HG03565 (cell line): ENCODE data around the gene SCCPDH.

ENCODE experiments used
- ATAC-seq: cut with Tn5 transposase; IDR thresholded peaks from one replicate; pipeline ENCODE4 v1.9.1; 2021; ENCODE audit warnings: mild to moderate bottlenecking, moderate library complexity; ENCODE audit not compliant: unreplicated experiment

The SCCPDH gene

GRCh38 chr1:246782120-246782900, 58.1 kb downstream of the SCCPDH start:
- no peak for ATAC-seq

GRCh38 chr1:246784621-246785493, 60.6 kb downstream of the SCCPDH start:
- ATAC-seq = peak; percentile 59

GRCh38 chr1:246785494-246786111, 61.4 kb downstream of the SCCPDH start:
- no peak for ATAC-seq

GRCh38 chr1:246786606-246787238, 62.5 kb downstream of the SCCPDH start:
- ATAC-seq = no peak

GRCh38 chr1:246787781-246788513, 63.7 kb downstream of the SCCPDH start:
- no peak for ATAC-seq

DNA sequence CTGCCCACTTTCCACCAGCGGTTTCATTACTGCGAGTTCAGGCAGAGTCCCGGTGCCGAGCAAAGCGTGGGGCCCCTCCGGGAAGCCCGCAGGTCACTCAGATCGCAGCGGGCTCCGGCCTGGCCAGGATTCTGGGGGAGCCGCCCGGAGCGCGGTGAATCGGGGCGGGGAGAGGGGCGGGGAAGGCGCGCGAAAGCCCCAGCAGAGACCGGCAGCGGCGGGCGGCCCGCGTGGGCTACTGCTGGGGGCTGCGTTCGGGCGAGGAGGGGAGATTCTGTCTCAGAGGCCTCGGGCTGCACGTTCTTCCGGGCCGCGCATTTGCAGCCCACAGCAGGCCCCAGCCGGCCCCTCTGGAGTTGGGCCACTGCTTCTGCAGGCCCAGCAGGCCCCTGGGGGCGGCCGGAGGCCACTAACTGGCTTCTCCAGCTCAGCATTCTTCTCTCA, 64.7 kb downstream of the SCCPDH start:
- no peak for ATAC-seq

- no peak for ATAC-seq
These were observed 65.5 kb downstream of the SCCPDH start for GRCh38 chr1:246789454-246790339.

GRCh38 chr1:246790364-246790763, 66.2 kb downstream of the SCCPDH start:
- ATAC-seq = no peak

DNA sequence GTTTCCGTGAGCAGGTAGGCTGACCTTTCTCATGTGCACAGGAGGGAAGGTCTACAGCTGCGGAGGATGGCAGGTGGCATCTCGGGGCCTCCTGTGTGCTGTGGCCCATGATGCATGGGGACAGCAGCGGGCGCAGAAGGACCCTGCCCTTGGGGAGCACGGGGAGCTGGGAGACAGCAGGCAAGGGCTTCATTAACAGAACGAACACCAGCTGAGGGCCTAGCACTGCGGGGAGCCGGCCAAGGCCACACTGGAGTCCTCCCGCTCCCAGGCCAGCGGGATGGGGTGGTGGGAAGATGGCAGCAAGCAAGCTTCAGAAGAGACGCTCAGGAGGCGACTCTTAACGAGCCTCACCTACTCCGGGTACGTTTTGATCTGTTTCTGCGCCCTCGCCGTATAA, 66.6 kb downstream of the SCCPDH start:
- ATAC-seq = no peak

GRCh38 chr1:246791303-246791918, 67.2 kb downstream of the SCCPDH start:
- no peak for ATAC-seq

DNA sequence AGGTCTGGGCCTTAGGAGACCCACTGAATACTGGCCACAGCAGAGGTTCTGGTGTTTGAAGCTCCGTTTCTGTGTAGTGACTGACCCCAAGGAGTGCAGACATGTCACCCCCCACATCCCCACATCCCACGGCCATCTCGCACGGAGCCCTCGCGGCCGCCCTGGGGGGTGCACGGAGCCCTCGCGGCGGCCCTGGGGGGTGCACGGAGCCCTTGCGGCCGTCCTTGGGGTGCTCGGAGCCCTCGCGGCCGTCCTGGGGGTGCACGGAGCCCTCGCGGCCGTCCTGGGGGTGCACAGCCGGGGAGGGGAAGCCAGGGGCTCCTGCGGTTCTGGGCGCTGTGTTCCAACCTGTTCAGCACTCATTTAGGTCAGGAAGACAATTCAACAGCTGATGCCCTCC, 68.4 kb downstream of the SCCPDH start:
- ATAC-seq = no peak

GRCh38 chr1:246793356-246793896, 69.2 kb downstream of the SCCPDH start:
- no peak for ATAC-seq

DNA sequence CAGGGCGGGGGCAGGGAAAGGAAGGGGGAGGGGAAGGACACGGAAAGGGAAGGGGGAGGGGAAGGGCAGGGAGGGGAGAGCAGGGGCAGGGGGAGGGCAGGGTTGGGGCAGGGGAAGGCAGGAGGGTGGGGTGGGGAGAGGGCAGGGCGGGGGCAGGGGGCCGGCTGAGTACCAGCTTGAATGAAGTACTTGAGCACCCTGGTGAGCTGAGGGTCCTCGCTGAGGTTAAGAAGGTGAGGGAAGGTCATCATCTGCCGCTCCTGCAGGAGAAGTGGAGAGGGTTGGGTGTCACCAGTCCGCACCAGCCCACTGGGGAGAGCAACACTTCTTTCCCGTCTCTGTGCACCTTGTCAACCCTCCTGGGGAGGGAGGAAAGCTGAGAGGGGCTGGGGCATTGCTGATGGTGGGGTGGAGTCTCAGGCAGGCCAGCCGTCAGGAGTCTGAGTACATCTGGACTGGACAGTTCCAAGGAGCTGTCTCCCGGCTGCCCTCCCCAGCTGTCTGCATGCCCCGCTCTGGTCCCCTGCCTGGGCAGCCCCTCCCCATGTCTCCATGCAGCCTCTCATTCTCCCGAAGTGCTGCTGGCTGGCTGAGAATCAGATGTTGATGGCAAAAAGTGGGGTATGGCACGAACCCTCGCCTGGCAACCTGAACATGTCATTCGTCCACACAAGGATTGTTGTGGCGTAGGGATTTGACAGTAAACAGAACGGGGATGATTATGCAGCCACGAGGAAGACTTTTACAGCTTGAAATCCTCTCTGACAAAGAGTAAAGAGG, 70.0 kb downstream of the SCCPDH start:
- no peak for ATAC-seq

DNA sequence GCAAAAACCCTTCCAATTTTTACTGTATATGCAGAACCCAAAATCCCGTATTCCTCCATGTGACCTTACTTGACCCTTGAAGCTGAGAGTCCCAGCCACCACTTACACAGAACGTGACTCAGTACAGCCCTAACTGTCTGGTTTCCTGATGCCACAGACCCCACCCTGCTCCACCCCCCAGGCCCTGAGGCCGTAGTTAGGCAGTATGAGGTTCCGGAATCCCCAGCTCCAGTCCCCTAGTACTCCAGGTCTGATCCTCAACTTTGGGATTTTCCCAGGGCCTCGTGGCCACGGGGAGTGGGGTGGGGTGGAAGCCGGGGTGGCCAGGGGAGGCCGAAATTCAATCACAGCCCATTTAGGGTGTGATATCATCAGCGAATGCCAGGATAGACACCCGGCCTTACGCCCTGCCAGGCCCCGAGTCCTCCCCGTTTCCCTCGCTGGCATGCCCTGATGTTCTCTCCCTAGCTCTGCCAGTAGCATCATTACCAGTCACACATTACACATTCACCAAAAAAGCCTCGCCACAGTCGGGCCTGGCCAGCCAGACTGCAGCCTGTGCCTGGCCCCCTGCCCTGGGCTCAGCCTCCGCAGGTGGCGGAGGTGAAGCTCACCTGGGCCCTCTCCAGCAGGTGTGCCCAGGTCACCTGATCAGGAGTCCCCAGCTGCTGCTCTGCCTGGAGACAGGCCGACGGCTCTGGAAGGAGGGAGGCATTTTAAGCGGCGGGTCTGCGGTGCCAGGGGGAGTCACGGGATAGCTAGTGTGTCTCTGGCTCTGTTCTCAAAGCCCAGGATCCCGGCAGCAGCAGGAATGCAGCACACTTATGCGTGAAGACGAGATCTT, 70.8 kb downstream of the SCCPDH start:
- ATAC-seq = no peak

DNA sequence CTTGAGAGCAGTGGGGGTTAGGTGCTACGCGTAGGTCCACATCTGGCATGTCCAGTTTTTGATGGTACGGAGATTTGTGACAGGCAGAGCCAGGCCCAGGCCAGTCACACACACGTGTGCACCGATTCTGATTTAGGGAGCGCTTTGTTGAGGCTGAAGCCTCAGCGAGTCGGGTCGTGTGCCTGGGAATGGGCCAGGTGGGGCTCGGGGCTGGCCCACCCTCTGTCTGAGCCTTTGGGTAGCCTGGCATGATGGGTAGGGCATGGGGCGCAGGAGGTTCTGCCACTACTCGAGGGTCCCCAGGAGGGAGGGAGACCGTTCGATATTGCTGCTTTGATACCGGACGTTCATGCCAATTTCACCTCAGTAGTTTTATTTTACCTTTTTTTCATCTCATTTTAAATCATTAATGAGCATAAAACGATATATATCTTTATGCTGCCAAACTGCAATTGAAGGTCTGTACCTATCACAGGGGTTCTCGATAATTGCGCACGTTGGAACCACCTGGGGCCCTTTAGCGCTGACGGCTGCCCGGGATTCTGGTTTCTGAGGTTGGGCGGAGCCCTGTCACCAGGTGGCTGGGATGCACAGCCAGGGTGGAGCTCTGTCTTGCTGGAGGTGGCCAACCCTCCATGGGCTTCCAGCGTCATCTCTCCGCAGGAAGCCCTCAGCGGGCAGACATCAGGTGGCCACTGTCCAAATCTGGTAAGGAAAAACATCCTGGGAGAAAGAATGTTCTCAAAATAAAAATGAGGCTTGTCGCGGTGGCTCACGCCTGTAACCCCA, 71.9 kb downstream of the SCCPDH start:
- ATAC-seq = no peak

DNA sequence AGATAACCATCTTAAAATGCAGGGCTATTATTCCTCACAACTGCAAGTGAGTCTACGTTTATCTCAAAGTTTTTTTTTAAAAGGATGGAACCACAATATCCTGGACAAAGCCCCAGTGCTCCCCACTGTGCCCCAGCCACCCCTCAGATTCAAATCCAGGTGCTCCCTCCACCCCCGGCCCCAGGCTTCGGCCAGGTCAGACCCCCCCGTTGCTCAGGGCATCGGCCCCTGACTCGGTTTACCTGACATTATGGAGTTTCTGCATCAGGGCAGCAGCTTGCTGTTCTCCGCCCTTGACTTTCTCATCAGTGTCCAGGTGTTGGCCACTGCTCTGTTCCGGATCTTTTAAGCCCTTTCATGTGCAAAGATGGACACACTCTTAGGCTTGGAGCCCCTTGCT, 72.9 kb downstream of the SCCPDH start:
- no peak for ATAC-seq
